Activated T-cell treated with anti-CD3 and anti-CD28 coated beads, Interleukin-2, amount 50 U/mL, for 4 hours (primary cell): ENCODE data around the gene JAK1. TPM values are rescaled to one million over a fixed set of nuclear protein-coding genes. Genes with fewer than 3 reads are reported as not detected.

Experiments used
- ATAC-seq, 2 donors: fragments of 200-7000 bp; cut with Tn5 transposase; one replicate each; pipeline ENCODE4 v1.10.0; 2021
- DNase-seq: peaks from one replicate; pipeline ENCODE4 v3.0.0-alpha.2; 2020
- H3K27me3 Mint-ChIP-seq: one replicate; pipeline ENCODE4 v1.8.0; 2021; ENCODE audit warnings: low read depth, mixed read lengths
- H3K36me3 Mint-ChIP-seq: one replicate; pipeline ENCODE4 v1.8.0; 2022; ENCODE audit warnings: mixed read lengths; ENCODE audit not compliant: insufficient read depth
- H3K4me1 Mint-ChIP-seq: one replicate; pipeline ENCODE4 v1.8.0; 2021; ENCODE audit warnings: low read depth, mixed read lengths
- H3K4me3 Mint-ChIP-seq: one replicate; pipeline ENCODE4 v1.8.0; 2021; ENCODE audit warnings: mild to moderate bottlenecking, moderate library complexity, mixed read lengths
- H3K9me3 Mint-ChIP-seq: one replicate; pipeline ENCODE4 v1.8.0; 2021; ENCODE audit warnings: mixed read lengths
- total RNA-seq, 3 donors: library from RNA; stranded (reverse); gene quantifications; one replicate each; pipeline ENCODE4 v1.2.1, GENCODE V29; 2021

The JAK1 gene
- total RNA-seq, 3 donors from 2014 or later: 70.3 to 87.5 (median 85.1) TPM

DNA sequence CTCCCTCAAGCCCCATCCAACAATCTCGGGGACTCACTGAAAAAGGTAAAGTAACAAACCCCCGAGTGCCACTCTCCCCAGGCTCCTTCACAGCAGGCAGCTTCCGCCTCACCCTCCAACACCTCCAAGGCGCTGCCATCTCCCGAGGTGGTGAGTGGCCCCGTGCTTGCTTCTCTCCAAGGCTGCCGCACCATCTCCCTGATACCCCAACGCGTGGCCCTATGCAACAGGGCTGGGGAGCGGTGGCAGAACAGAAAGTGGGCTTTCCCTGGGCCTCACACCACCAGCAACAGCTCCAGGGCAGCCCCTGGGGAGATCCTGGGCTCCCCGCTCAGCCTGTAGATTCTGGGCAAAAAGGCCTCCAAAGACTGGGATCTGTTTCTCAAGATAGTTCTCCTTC is 116.4 kb downstream of the JAK1 start:
- no peaks in the 10 kb centered on the region for H3K27me3 Mint-ChIP-seq
- H3K9me3 Mint-ChIP-seq: no peaks in the 10 kb centered on the region
- no peak for ATAC-seq
- H3K36me3 Mint-ChIP-seq: peaks cover 39% of the 10 kb centered on the region
- no peak overlapping the region for H3K4me3 Mint-ChIP-seq
- no peak for DNase-seq
- no peaks in the 10 kb centered on the region for H3K4me1 Mint-ChIP-seq

DNA sequence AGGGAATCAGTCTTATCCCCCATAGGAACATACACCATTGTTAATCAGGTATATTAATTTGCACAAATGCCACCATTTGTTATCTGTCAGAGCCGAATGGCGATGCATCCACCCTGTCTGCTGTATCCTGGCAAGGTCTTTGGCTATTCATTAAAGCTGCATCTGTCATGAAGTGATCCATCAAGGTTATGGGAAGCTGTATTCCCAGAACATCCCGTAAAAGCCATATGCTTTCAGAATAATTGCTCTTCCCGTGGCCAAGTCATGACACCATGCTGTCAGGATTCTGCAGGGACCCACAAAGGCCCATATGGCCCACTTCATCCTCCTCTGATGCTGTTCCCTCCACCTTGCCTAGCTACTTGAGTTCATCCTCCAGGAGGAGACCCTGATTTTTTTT is 117.5 kb downstream of the JAK1 start:
- peaks cover 40% of the 10 kb centered on the region for H3K36me3 Mint-ChIP-seq
- no peak for ATAC-seq
- no peak overlapping the region for H3K4me3 Mint-ChIP-seq
- no peaks in the 10 kb centered on the region for H3K27me3 Mint-ChIP-seq
- DNase-seq: no peak
- H3K4me1 Mint-ChIP-seq: no peaks in the 10 kb centered on the region
- no peaks in the 10 kb centered on the region for H3K9me3 Mint-ChIP-seq

DNA sequence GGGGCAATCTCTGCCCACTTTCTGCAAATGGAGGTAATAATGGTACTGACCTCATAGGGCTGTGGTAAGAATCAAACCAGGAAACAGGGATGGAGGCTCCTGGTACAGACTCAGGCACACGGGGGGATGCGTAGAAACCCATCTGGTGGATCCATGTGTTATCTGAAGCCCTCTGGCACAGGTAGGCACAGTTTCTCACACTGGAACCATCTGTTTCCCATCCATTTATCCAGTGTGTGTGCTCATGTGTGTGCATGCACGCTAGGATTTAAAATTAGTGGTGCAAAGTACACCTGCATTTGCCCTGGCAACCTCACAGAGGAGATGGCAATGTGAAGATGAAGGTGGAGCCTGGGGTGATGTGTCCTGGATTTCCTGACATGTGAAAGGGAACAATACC is 118.2 kb downstream of the JAK1 start:
- H3K9me3 Mint-ChIP-seq: no peaks in the 10 kb centered on the region
- no peaks in the 10 kb centered on the region for H3K4me1 Mint-ChIP-seq
- peaks cover 40% of the 10 kb centered on the region for H3K36me3 Mint-ChIP-seq
- no peak for ATAC-seq
- DNase-seq: no peak
- H3K27me3 Mint-ChIP-seq: no peaks in the 10 kb centered on the region
- no peak overlapping the region for H3K4me3 Mint-ChIP-seq

DNA sequence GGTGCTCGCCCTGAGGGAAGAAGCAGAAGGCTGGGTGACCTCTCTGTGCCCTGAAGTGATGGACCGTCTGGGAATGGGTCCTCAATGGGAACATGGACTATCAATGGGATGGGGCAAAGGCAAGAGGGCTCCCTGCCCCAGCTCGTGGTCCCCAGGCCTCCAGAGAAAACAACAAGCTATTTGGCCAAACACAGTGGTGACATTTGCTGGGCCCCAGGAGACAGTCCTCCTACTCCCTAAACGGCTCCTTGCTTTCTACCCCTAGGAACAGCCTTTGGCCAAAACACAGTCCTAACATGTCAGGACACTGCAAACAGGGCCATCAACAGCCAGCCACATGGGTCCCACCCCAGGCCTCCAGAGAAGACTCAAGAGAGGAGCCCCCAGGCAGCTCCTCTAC is 118.7 kb downstream of the JAK1 start:
- no peak for DNase-seq
- peaks cover 37% of the 10 kb centered on the region for H3K36me3 Mint-ChIP-seq
- no peak for ATAC-seq
- no peaks in the 10 kb centered on the region for H3K9me3 Mint-ChIP-seq
- no peaks in the 10 kb centered on the region for H3K27me3 Mint-ChIP-seq
- H3K4me1 Mint-ChIP-seq: no peaks in the 10 kb centered on the region
- no peak overlapping the region for H3K4me3 Mint-ChIP-seq

DNA sequence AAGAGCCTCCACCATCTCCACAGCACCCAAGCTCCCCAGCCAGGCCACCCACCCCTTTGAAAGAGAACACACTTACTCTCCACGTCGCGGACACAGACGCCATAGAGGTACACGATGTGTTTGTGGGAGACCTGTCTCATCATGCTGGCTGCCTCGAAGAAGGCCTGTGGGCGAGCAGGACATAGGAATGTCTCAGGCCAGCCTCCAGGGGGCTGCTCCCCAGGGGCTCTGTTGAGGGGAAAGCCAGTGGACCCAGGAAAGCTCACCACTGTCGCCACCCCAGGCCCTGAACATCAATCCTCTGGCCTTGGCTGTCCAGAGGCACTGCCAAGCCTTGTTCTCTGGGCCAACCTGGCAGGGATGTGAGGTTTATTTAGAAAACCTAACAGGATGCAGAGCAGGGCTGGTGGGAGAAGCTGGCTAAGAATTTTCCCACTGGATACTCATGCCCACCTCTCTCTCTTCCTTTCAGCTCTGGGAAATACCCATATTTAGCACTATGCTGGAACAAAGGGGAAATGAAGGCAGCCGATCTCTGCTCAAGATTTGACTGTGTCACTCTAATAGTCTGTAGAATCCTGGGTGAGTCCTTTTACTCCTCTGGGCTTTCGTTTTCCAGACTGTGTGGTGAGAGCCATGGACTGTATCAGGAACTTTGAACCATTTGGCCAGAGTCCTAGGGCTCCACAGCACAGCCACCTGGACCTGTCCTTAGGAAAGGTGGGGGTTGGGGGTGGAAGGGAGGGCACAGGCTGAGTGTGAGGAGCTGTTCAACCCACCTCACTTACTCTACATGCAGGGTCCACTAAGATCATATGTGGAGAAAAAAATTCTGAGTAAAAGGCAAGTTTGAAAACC is 119.5 kb downstream of the JAK1 start:
- H3K4me1 Mint-ChIP-seq: no peaks in the 10 kb centered on the region
- no peaks in the 10 kb centered on the region for H3K27me3 Mint-ChIP-seq
- no peak for ATAC-seq
- H3K4me3 Mint-ChIP-seq: no peak overlapping the region
- peaks cover 33% of the 10 kb centered on the region for H3K36me3 Mint-ChIP-seq
- no peak for DNase-seq
- no peaks in the 10 kb centered on the region for H3K9me3 Mint-ChIP-seq

DNA sequence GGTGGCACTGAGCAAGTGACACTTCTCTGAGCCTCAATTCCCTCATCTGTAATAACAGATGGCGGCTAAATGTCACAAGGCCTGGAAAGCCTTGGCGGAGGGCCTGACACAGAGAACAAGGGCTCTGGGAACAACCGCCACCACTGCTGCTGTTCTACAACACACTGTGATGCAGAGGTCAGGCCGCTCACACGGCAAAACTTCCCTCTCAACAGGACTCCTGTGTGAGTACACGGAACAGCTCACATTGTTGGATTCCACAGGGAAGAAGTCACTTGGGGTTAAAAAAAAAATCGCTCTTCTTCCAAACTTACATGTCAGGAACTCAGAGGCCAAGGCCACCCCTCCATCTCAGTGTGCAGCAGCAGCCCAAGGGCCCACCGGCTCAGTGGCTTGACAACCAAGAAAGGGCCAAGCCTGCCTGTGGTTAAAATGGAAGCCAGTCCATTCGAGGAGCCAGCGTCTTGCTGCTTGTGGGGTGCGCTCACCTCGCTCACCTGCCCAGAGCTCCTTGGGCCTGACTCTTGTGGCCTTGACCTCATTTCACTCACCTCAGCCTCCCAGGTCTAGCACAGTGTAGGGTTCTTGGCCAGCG is 120.4 kb downstream of the JAK1 start:
- Mint-ChIP-seq H3K9me3 (no peaks in the 10 kb centered on the region), H3K27me3 (no peaks in the 10 kb centered on the region), H3K4me1 (no peaks in the 10 kb centered on the region), H3K4me3 (no peak overlapping the region), H3K36me3 (peaks cover 40% of the 10 kb centered on the region)
- no peak for DNase-seq
- no peak for ATAC-seq

DNA sequence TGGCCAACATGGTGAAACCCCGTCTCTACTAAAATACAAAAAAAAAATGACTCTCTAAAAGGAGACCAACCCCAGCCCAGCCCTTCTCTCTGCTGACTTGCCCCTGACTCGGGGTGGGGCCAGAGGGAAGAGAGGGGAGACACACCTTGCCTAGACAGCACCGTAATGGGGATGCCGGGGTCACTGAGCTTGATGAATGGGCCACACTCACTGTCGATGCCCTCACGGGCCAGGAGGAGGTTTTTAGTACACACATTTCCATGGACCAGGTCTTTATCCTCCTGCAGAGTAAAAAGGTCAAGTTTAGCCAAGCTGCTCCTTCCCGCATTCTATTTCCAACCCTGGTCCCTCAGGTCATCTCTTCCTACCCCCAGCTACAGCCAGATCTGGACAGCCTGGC is 121.7 kb downstream of the JAK1 start:
- Mint-ChIP-seq H3K27me3 (no peaks in the 10 kb centered on the region), H3K4me3 (no peak overlapping the region), H3K4me1 (no peaks in the 10 kb centered on the region), H3K36me3 (peaks cover 38% of the 10 kb centered on the region), H3K9me3 (no peaks in the 10 kb centered on the region)
- DNase-seq: no peak
- no peak for ATAC-seq

DNA sequence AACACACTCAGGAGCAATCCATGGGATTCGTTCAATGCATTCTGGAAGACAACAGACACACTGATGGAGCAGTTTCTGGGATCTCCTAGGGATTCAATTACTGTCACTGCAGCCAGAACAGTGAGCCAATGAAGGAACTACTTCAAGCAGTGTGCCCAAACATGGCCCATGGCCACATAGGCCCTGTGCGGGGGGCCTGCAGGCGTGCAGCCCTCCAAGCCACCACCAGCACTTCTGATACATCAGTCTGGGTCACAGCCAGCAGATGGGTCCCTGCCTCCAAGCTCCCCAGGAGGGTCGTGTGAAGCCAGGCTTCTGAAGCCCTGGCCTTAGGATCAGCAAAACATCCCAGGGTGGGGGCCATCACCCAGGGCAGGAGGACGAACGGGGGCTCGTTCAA is 122.2 kb downstream of the JAK1 start:
- Mint-ChIP-seq H3K4me1 (no peaks in the 10 kb centered on the region), H3K4me3 (no peak overlapping the region), H3K27me3 (no peaks in the 10 kb centered on the region), H3K36me3 (peaks cover 38% of the 10 kb centered on the region), H3K9me3 (no peaks in the 10 kb centered on the region)
- DNase-seq: no peak
- no peak for ATAC-seq

DNA sequence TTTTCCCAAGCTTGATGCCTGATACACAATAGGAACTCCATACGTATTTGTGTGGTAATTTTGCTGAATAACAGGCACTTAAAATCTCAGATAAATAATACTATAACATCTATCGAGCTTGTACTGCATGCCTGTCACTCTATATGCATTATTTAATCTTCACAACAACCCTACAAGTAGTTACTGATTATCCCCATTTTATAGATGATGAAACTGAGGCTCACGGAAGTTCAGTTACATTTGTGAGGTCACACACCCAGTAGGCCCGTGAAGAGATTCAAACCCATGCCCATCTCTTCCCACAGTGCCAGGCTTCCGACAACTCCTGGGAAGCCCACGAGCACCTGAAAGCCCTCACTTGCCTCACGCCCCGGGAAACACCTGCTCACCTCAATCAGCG is 122.7 kb downstream of the JAK1 start:
- no peak overlapping the region for H3K4me3 Mint-ChIP-seq
- H3K36me3 Mint-ChIP-seq: peaks cover 37% of the 10 kb centered on the region
- no peaks in the 10 kb centered on the region for H3K27me3 Mint-ChIP-seq
- ATAC-seq (no peak), DNase-seq (no peak)
- no peaks in the 10 kb centered on the region for H3K9me3 Mint-ChIP-seq
- no peaks in the 10 kb centered on the region for H3K4me1 Mint-ChIP-seq

DNA sequence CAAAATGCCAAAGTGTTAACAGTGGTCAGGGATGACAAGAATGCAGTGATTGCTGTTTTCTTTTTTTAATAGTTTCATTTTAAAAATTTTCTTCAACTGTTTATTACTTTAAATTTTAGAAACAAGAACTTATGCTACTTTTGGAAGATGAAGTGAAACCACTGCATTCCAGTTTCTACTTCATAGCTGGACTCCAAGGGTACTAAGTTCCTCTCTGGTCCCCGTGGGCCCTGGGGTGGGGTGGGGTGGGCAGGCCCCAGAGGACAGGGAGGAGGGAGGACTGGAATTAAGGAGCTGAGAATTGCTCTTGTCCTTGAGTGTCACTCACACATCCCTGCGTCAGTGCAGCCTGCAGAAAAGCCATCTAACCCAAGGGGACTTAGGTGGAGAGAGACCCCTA is 124.1 kb downstream of the JAK1 start:
- H3K4me1 Mint-ChIP-seq: no peaks in the 10 kb centered on the region
- no peak overlapping the region for H3K4me3 Mint-ChIP-seq
- H3K9me3 Mint-ChIP-seq: no peaks in the 10 kb centered on the region
- DNase-seq (no peak), ATAC-seq (no peak)
- no peaks in the 10 kb centered on the region for H3K27me3 Mint-ChIP-seq
- peaks cover 50% of the 10 kb centered on the region for H3K36me3 Mint-ChIP-seq

DNA sequence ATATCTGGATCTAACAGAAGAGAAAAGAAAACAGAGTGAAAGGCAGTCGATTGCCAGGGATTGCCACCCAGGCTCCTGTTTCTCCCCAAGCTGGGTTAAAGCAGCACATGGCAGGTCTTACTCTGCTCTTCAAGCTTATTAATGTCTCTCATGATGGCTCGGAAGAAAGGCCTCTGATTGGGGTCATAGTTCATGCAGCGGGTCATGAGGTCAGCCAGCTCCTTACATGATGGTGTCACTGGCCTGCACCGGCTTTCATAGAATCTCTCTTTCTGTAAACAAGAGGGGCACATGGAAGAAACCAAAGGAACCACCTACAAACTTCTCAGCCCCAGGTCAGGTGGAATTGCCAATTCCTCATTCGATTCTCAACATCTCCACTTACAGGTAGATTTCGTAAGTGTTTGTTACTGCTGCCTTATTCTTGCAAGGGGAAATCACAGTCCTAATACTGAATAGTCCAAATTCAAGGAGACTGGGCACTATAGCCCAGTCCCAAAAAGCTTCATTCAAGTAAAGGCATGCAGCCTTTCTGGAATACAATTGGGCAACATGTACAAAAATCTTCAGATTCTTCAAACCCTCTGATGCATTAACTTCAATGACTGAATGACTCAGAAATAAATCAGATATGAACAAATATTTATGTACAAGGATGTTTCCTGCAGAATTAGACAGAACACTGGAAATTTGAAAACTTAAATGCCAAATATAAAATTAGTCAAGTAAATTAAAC is 124.9 kb downstream of the JAK1 start:
- Mint-ChIP-seq H3K36me3 (peaks cover 56% of the 10 kb centered on the region), H3K27me3 (no peaks in the 10 kb centered on the region), H3K4me1 (no peaks in the 10 kb centered on the region), H3K4me3 (no peak overlapping the region), H3K9me3 (no peaks in the 10 kb centered on the region)
- ATAC-seq (no peak), DNase-seq (no peak)

DNA sequence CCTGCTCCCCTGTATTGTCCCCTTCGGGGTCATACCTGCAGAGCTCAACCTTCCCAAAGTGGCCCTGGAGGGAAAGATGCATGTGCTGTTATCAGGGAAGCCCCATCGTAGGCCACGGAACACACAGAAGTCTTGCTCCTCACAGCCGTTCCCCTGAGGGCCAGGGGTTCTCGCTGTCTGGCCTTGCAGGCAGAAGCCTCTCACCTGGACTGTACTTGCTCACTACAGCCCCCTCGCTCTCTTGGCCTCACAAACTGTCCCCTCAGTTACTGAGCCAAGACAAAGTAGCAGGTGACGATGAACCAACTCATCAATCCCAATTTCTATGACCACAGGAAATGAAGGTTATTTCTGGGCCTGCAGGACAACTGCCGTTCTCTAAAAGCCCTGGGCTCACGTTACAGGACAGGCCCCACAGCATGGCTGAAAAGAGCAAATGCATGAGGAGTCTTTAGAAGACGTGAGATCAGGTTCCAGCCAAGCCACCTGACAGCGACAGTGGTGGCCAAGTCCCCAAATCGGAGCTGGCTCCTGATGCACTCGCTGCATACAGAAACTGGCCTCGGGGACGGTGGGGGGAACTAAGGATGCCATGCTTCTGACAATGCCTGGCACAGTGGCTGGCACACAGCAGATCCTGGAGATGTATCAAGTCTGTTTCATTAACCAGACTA is 126.5 kb downstream of the JAK1 start:
- no peaks in the 10 kb centered on the region for H3K9me3 Mint-ChIP-seq
- H3K36me3 Mint-ChIP-seq: peaks cover 56% of the 10 kb centered on the region
- no peak overlapping the region for H3K4me3 Mint-ChIP-seq
- no peaks in the 10 kb centered on the region for H3K4me1 Mint-ChIP-seq
- DNase-seq: no peak
- ATAC-seq: no peak
- H3K27me3 Mint-ChIP-seq: no peaks in the 10 kb centered on the region

DNA sequence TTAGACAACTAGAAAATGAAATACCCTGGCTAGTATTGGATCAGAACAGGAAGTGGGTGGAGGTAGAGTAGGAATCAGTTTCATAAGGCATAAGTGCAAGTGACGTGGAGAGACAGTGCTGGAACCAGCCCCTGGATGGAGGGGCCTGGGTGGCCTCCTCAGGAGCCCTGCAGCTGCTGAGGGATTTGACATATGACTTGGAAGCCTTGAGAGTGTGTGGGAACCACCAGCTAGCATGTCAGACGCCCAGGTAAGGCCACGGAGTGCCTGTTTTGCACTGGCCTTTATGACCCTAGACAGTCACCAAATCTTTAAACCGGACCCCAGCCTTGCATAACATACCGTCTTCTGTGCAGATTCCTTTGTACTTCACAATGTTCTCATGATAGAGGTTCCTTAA is 127.1 kb downstream of the JAK1 start:
- ATAC-seq (no peak), DNase-seq (no peak)
- Mint-ChIP-seq H3K4me1 (no peaks in the 10 kb centered on the region), H3K4me3 (no peak overlapping the region), H3K36me3 (peaks cover 56% of the 10 kb centered on the region), H3K9me3 (no peaks in the 10 kb centered on the region), H3K27me3 (no peaks in the 10 kb centered on the region)

DNA sequence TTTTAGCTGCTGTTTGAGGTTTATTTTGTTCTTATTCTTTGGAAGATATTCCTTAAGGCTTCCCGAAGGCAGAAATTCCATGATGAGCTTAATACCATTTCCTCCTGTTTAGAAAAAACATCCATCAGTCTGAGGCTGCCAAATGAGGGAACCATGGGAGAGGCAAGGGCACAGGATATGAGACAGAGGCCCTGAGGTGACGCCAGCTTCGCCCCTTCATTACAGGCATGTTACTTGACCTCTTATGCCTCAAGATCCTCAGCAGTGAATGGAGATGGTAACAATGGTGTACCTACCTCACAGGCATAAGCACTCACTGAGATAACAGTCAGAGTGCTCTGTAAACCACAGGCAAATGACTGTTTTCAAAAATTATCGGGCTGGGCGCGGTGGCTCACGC is 127.9 kb downstream of the JAK1 start:
- Mint-ChIP-seq H3K4me3 (no peak overlapping the region), H3K36me3 (peaks cover 54% of the 10 kb centered on the region), H3K27me3 (no peaks in the 10 kb centered on the region), H3K9me3 (no peaks in the 10 kb centered on the region), H3K4me1 (no peaks in the 10 kb centered on the region)
- DNase-seq (no peak), ATAC-seq (no peak)
